Activated naive CD8-positive, alpha-beta T cell (primary cell): ENCODE results near the gene CARD8.
A peak's percentile ranks its signal among the peaks of the same experiment; 100 is the strongest.
"Not testable (repeated sequence)": the region's sequence is repeated elsewhere in the genome, so short reads cannot be mapped to it uniquely, and the experiment has no call there.

ENCODE experiments used
- H3K27ac Mint-ChIP-seq: one replicate; pipeline ENCODE4 v1.8.0; 2021; ENCODE audit warnings: mixed read lengths
- H3K27me3 Mint-ChIP-seq: one replicate; pipeline ENCODE4 v1.8.0; 2021; ENCODE audit warnings: mixed read lengths
- H3K36me3 Mint-ChIP-seq: one replicate; pipeline ENCODE4 v1.8.0; 2021; ENCODE audit warnings: mixed read lengths
- H3K4me1 Mint-ChIP-seq: one replicate; pipeline ENCODE4 v1.8.0; 2021; ENCODE audit warnings: low read depth, mixed read lengths
- H3K4me3 Mint-ChIP-seq: one replicate; pipeline ENCODE4 v1.8.0; 2021; ENCODE audit warnings: mild to moderate bottlenecking, mixed read lengths
- H3K9me3 Mint-ChIP-seq: one replicate; pipeline ENCODE4 v1.8.0; 2021; ENCODE audit warnings: low read depth, mixed read lengths

The CARD8 gene

GRCh38 chr19:48283908-48284307 is 28.2 kb upstream of the CARD8 start:
- no peak overlapping the region for H3K4me3 Mint-ChIP-seq
- no peaks in the 10 kb centered on the region for H3K4me1 Mint-ChIP-seq
- H3K27me3 Mint-ChIP-seq: peaks cover 2% of the 10 kb centered on the region

GRCh38 chr19:48279747-48280146 is 24.0 kb upstream of the CARD8 start:
- H3K27me3 Mint-ChIP-seq: no peaks in the 10 kb centered on the region
- H3K4me3 Mint-ChIP-seq: no peak overlapping the region
- H3K27ac Mint-ChIP-seq: no peak overlapping the region
- peaks cover 2% of the 10 kb centered on the region for H3K4me1 Mint-ChIP-seq
- H3K36me3 Mint-ChIP-seq: peaks cover 2% of the 10 kb centered on the region
- H3K9me3 Mint-ChIP-seq: no peaks in the 10 kb centered on the region

More at GRCh38 chr19:48283908-48284307, 28.2 kb upstream of the CARD8 start:
- H3K9me3 Mint-ChIP-seq: peaks cover 8% of the 10 kb centered on the region
- peaks cover 7% of the 10 kb centered on the region for H3K36me3 Mint-ChIP-seq
- no peak overlapping the region for H3K27ac Mint-ChIP-seq

GRCh38 chr19:48274938-48275337 is 19.2 kb upstream of the CARD8 start:
- H3K27ac Mint-ChIP-seq: no peak overlapping the region
- no peaks in the 10 kb centered on the region for H3K9me3 Mint-ChIP-seq
- no peak overlapping the region for H3K4me3 Mint-ChIP-seq
- no peaks in the 10 kb centered on the region for H3K27me3 Mint-ChIP-seq
- H3K36me3 Mint-ChIP-seq: no peaks in the 10 kb centered on the region
- peaks cover 5% of the 10 kb centered on the region for H3K4me1 Mint-ChIP-seq

- H3K4me1 Mint-ChIP-seq: peaks cover 7% of the 10 kb centered on the region
- H3K36me3 Mint-ChIP-seq: no peaks in the 10 kb centered on the region
- H3K27ac Mint-ChIP-seq: no peak overlapping the region
- H3K9me3 Mint-ChIP-seq: no peaks in the 10 kb centered on the region
- no peak overlapping the region for H3K4me3 Mint-ChIP-seq
- peaks cover 2% of the 10 kb centered on the region for H3K27me3 Mint-ChIP-seq
Measured at GRCh38 chr19:48274173-48274572, 18.5 kb upstream of the CARD8 start.

GRCh38 chr19:48271531-48272151 is 15.9 kb upstream of the CARD8 start:
- H3K4me3 Mint-ChIP-seq: peak overlapping the region; percentile 87
- H3K27ac Mint-ChIP-seq: peak overlapping the region; percentile 64
- peaks cover 9% of the 10 kb centered on the region for H3K4me1 Mint-ChIP-seq
- no peaks in the 10 kb centered on the region for H3K9me3 Mint-ChIP-seq
- peaks cover 5% of the 10 kb centered on the region for H3K27me3 Mint-ChIP-seq
- peaks cover 2% of the 10 kb centered on the region for H3K36me3 Mint-ChIP-seq

GRCh38 chr19:48269617-48270026 is 13.9 kb upstream of the CARD8 start:
- H3K4me1 Mint-ChIP-seq, H3K27me3 Mint-ChIP-seq, H3K27ac Mint-ChIP-seq, H3K36me3 Mint-ChIP-seq, H3K9me3 Mint-ChIP-seq: not testable (repeated sequence)
- peak overlapping the region; percentile 77 for H3K4me3 Mint-ChIP-seq

GRCh38 chr19:48265326-48265725 is 9.6 kb upstream of the CARD8 start:
- H3K27ac Mint-ChIP-seq, H3K4me1 Mint-ChIP-seq: not testable (repeated sequence)

GRCh38 chr19:48260359-48260714 is 4.6 kb upstream of the CARD8 start:
- H3K4me1 Mint-ChIP-seq: peaks cover 37% of the 10 kb centered on the region
- not testable (repeated sequence) for H3K9me3 Mint-ChIP-seq, H3K36me3 Mint-ChIP-seq, H3K27me3 Mint-ChIP-seq
- H3K4me3 Mint-ChIP-seq: peak overlapping the region; percentile 92
- peak overlapping the region; percentile 97 for H3K27ac Mint-ChIP-seq

More at GRCh38 chr19:48265326-48265725, 9.6 kb upstream of the CARD8 start:
- not testable (repeated sequence) for H3K27me3 Mint-ChIP-seq, H3K4me3 Mint-ChIP-seq, H3K9me3 Mint-ChIP-seq, H3K36me3 Mint-ChIP-seq

GRCh38 chr19:48258992-48259391 is 3.3 kb upstream of the CARD8 start:
- H3K27me3 Mint-ChIP-seq, H3K36me3 Mint-ChIP-seq, H3K9me3 Mint-ChIP-seq: not testable (repeated sequence)
- peak overlapping the region; percentile 84 for H3K4me3 Mint-ChIP-seq
- peaks cover 48% of the 10 kb centered on the region for H3K4me1 Mint-ChIP-seq
- peak overlapping the region; percentile 90 for H3K27ac Mint-ChIP-seq

GRCh38 chr19:48258350-48258749 is 2.6 kb upstream of the CARD8 start:
- Mint-ChIP-seq H3K9me3 (no peaks in the 10 kb centered on the region), H3K36me3 (peaks cover 8% of the 10 kb centered on the region), H3K27ac (peak overlapping the region; percentile 90), H3K4me3 (peak overlapping the region; percentile 84), H3K27me3 (no peaks in the 10 kb centered on the region), H3K4me1 (peaks cover 54% of the 10 kb centered on the region)

- Mint-ChIP-seq H3K9me3 (peaks cover 3% of the 10 kb centered on the region), H3K4me3 (peak overlapping the region; percentile 99), H3K36me3 (peaks cover 8% of the 10 kb centered on the region), H3K27me3 (no peaks in the 10 kb centered on the region), H3K27ac (peak overlapping the region; percentile 93), H3K4me1 (peaks cover 80% of the 10 kb centered on the region)
Measured at GRCh38 chr19:48254529-48254970, 1.2 kb downstream of the CARD8 start.

GRCh38 chr19:48253999-48254398 is 1.7 kb downstream of the CARD8 start:
- peak overlapping the region; percentile 99 for H3K4me3 Mint-ChIP-seq
- peak overlapping the region; percentile 93 for H3K27ac Mint-ChIP-seq
- no peaks in the 10 kb centered on the region for H3K27me3 Mint-ChIP-seq
- H3K36me3 Mint-ChIP-seq: peaks cover 8% of the 10 kb centered on the region
- peaks cover 80% of the 10 kb centered on the region for H3K4me1 Mint-ChIP-seq
- peaks cover 3% of the 10 kb centered on the region for H3K9me3 Mint-ChIP-seq

- peak overlapping the region; percentile 79 for H3K27ac Mint-ChIP-seq
- H3K4me3 Mint-ChIP-seq: peak overlapping the region; percentile 59
Measured at GRCh38 chr19:48252609-48253008, 3.1 kb downstream of the CARD8 start.

GRCh38 chr19:48250290-48251025 is 5.3 kb downstream of the CARD8 start:
- H3K36me3 Mint-ChIP-seq: peaks cover 18% of the 10 kb centered on the region
- peaks cover 78% of the 10 kb centered on the region for H3K4me1 Mint-ChIP-seq

More at GRCh38 chr19:48252609-48253008, 3.1 kb downstream of the CARD8 start:
- Mint-ChIP-seq H3K36me3 (peaks cover 9% of the 10 kb centered on the region), H3K4me1 (peaks cover 80% of the 10 kb centered on the region), H3K9me3 (peaks cover 3% of the 10 kb centered on the region), H3K27me3 (no peaks in the 10 kb centered on the region)

GRCh38 chr19:48249502-48250014 is 6.2 kb downstream of the CARD8 start:
- peak overlapping the region; percentile 93 for H3K4me3 Mint-ChIP-seq
- H3K4me1 Mint-ChIP-seq: peaks cover 81% of the 10 kb centered on the region
- peaks cover 20% of the 10 kb centered on the region for H3K36me3 Mint-ChIP-seq
- peak overlapping the region; percentile 98 for H3K27ac Mint-ChIP-seq
- H3K9me3 Mint-ChIP-seq: peaks cover 3% of the 10 kb centered on the region
- no peaks in the 10 kb centered on the region for H3K27me3 Mint-ChIP-seq

More at GRCh38 chr19:48250290-48251025, 5.3 kb downstream of the CARD8 start:
- Mint-ChIP-seq H3K27me3 (no peaks in the 10 kb centered on the region), H3K27ac (peak overlapping the region; percentile 98), H3K9me3 (peaks cover 3% of the 10 kb centered on the region), H3K4me3 (peak overlapping the region; percentile 93)
